K562 (cell line): Measurements from ENCODE around the gene SHISA5. TPM values are rescaled to one million over a fixed set of nuclear protein-coding genes. Genes with fewer than 3 reads are reported as not detected.
A peak's percentile ranks its signal among the peaks of the same experiment; 100 is the strongest.

Experiments
- ARID2 ChIP-seq: fragments of 450-650 bp; IDR thresholded peaks from 2 replicates; pipeline ENCODE4 v1.6.1; 2017; ENCODE audit warnings: antibody characterized with exemption, mild to moderate bottlenecking
- CBX8 ChIP-seq: fragments of 200-600 bp; sonication (generic); IDR thresholded peaks from 2 replicates; pipeline ENCODE4 v1.6.1; 2012; ENCODE audit warnings: borderline replicate concordance, mixed run types, low read depth, mild to moderate bottlenecking, moderate library complexity, mixed read lengths, low read length, control low read depth, inconsistent platforms; ENCODE audit not compliant: poor library complexity, severe bottlenecking; ENCODE audit errors: extremely low read depth
- CEBPZ ChIP-seq: fragments of 150-350 bp; IDR thresholded peaks from 2 replicates; pipeline ENCODE4 v1.6.1; 2014; ENCODE audit warnings: low read depth, mild to moderate bottlenecking, low read length, borderline replicate concordance
- CHD1 ChIP-seq: fragments of 200-600 bp; sonication (generic); IDR thresholded peaks from one replicate; pipeline ENCODE4 v1.6.1; 2012; ENCODE audit warnings: mild to moderate bottlenecking, moderate library complexity, low read length, inconsistent platforms
- CREBBP ChIP-seq: IDR thresholded peaks from one replicate; pipeline ENCODE4 v1.6.1; 2012; ENCODE audit warnings: low read depth, mild to moderate bottlenecking, control low read depth, inconsistent platforms, low read length
- DMBX1 ChIP-seq: fragments of 250-450 bp; sonication (Bioruptor Pico); IDR thresholded peaks from 2 replicates; pipeline ENCODE4 v1.8.0; 2022; ENCODE audit warnings: inconsistent platforms, mild to moderate bottlenecking, moderate library complexity, borderline replicate concordance
- DPF2 ChIP-seq: fragments of 450-650 bp; IDR thresholded peaks from 2 replicates; pipeline ENCODE4 v1.6.1; 2016
- E2F3 ChIP-seq: fragments of 250-450 bp; sonication (Bioruptor Pico); IDR thresholded peaks from 2 replicates; pipeline ENCODE4 v1.4.0; 2020; ENCODE audit warnings: mild to moderate bottlenecking
- ELF4 ChIP-seq: fragments of 450-650 bp; formaldehyde crosslinking; IDR thresholded peaks from 2 replicates; pipeline ENCODE4 v1.4.0; 2022; ENCODE audit warnings: missing genetic modification characterization
- ESRRA ChIP-seq: fragments of 450-650 bp; IDR thresholded peaks from 2 replicates; pipeline ENCODE4 v1.6.1; 2014; ENCODE audit warnings: low read depth, mild to moderate bottlenecking, moderate library complexity, borderline replicate concordance
- ETV5 ChIP-seq: sonication (generic); formaldehyde crosslinking; IDR thresholded peaks from 2 replicates; pipeline ENCODE4 v1.4.0; 2020; ENCODE audit warnings: low read depth, mild to moderate bottlenecking, missing genetic modification reagents
- GABPB2 ChIP-seq: fragments of 250-450 bp; sonication (Bioruptor Pico); conservative IDR thresholded peaks from 2 replicates; pipeline ENCODE4 v1.5.1; 2021; ENCODE audit warnings: mild to moderate bottlenecking
- ILF3 ChIP-seq: fragments of 450-650 bp; IDR thresholded peaks from 2 replicates; pipeline ENCODE4 v1.6.1; 2018; ENCODE audit warnings: antibody characterized with exemption, mild to moderate bottlenecking, moderate library complexity, borderline replicate concordance
- IRF2 ChIP-seq: sonication (generic); formaldehyde crosslinking; IDR thresholded peaks from 2 replicates; pipeline ENCODE4 v1.8.1; 2022; ENCODE audit warnings: mild to moderate bottlenecking, missing genetic modification reagents
- MEF2D ChIP-seq: conservative IDR thresholded peaks from 2 replicates; pipeline ENCODE4 v1.6.1; 2016; ENCODE audit warnings: low read depth, missing genetic modification characterization, missing compliant biosample characterization
- PHB2 ChIP-seq: fragments of 450-650 bp; IDR thresholded peaks from 2 replicates; pipeline ENCODE4 v1.6.1; 2017; ENCODE audit warnings: low read depth
- SOX6 ChIP-seq: fragments of 450-650 bp; IDR thresholded peaks from 2 replicates; pipeline ENCODE4 v1.6.1; 2014; ENCODE audit warnings: mild to moderate bottlenecking
- TFE3 ChIP-seq: fragments of 450-650 bp; formaldehyde crosslinking; IDR thresholded peaks from 2 replicates; pipeline ENCODE4 v1.4.0; 2020; ENCODE audit warnings: mild to moderate bottlenecking, mixed read lengths
- ZNF146 ChIP-seq: IDR thresholded peaks from one replicate; pipeline ENCODE4 v1.6.1; 2018; ENCODE audit warnings: missing compliant biosample characterization; ENCODE audit not compliant: unreplicated experiment
- ZNF280A ChIP-seq: fragments of 450-650 bp; IDR thresholded peaks from 2 replicates; pipeline ENCODE4 v1.6.1; 2018; ENCODE audit warnings: mild to moderate bottlenecking, low read depth; ENCODE audit not compliant: partially characterized antibody
- ZNF644 ChIP-seq: fragments of 200-800 bp; sonication (Bioruptor generic); IDR thresholded peaks from 2 replicates; pipeline ENCODE4 v1.6.1; 2016; ENCODE audit warnings: low read depth, missing genetic modification characterization, missing compliant biosample characterization
- ZNF696 ChIP-seq: fragments of 250-450 bp; sonication (Bioruptor Pico); conservative IDR thresholded peaks from 2 replicates; pipeline ENCODE4 v1.4.0; 2020; ENCODE audit warnings: mild to moderate bottlenecking, moderate library complexity
- ZZZ3 ChIP-seq: fragments of 450-650 bp; IDR thresholded peaks from 2 replicates; pipeline ENCODE4 v1.6.1; 2016; ENCODE audit warnings: antibody characterized with exemption, mild to moderate bottlenecking, moderate library complexity
- polyA plus RNA-seq, 8 experiments: library from polyadenylated mRNA; depleted of rRNA in 4 of 8; stranded (reverse) in 5 of 8; unstranded in 3 of 8; fragments of >200 nt; fragmentation: Nextera tagmentation in 2 of 8; fragmentation: Illumina TruSeq in 1 of 8; extraction: Ambion mirVana in 2 of 8; extraction: Trizol in 1 of 8; gene quantifications; 2 replicates each; pipeline versions ENCODE4 v1.2.1 to v1.2.3, GENCODE V29; 2011 to 2014; ENCODE audit warnings: inconsistent platforms in 1 of 8, missing spikeins in 1 of 8
- total RNA-seq, 7 experiments: library from RNA; depleted of rRNA in 6 of 7; stranded (reverse); fragments of >200 nt in 6 of 7; fragmentation: Illumina TruSeq in 2 of 7; extraction: Trizol in 2 of 7; gene quantifications; 2 replicates each; pipeline versions ENCODE4 v1.2.1 to v1.2.3, GENCODE V29; 2011 to 2021; ENCODE audit warnings: low replicate concordance in 1 of 7

The SHISA5 gene
- total and polyA plus RNA-seq, 9 of the 15 experiments (the other 6 are each of a cell fraction or from before 2014, with no cell fraction given) = 8.4 to 85.8 (median 56.1) TPM

- TF ChIP-seq CEBPZ (peak; percentile 30; the same call in 1 of the 2 replicates), SOX6 (no peak), TFE3 (CRISPR knock-in tag) (peak; percentile 76), ZNF644 (tag) (no peak), CBX8 (no peak), IRF2 (CRISPR knock-in tag) (no peak), PHB2 (no peak), DMBX1 (CRISPR knock-in tag) (no peak), ZNF280A (no peak), ELF4 (no peak), DPF2 (no peak), ZNF696 (CRISPR knock-in tag) (no peak), ARID2 (0 out of 2 replicates have a peak, but pooled peaks have one; percentile 15), MEF2D (no peak), CHD1 (no peak), ZNF146 (CRISPR knock-in tag) (no peak), ESRRA (peak; percentile 37), CREBBP (no peak), ILF3 (no peak), ZZZ3 (no peak), ETV5 (CRISPR knock-in tag) (peak; percentile 84; the same call in 1 of the 2 replicates), GABPB2 (CRISPR knock-in tag) (no peak), E2F3 (CRISPR knock-in tag) (peak; percentile 23; the same call in 1 of the 2 replicates)
Observed at GRCh38 chr3:48439820-48440589, 64.0 kb downstream of the SHISA5 start, which contains the start of the genes CCDC51 and TMA7 (continued).
